ENCODE data around the gene ISOC2. TPM values are rescaled to one million over a fixed set of nuclear protein-coding genes. Genes with fewer than 3 reads are reported as not detected.
A peak's percentile ranks its signal among the peaks of the same experiment; 100 is the strongest.

Gene ISOC2
- total and polyA plus RNA-seq, 9 of the 15 experiments (the other 6 are each of a cell fraction or from before 2014, with no cell fraction given): 1.2 to 229 (median 58.3) TPM

- TF ChIP-seq, protein P1, sequence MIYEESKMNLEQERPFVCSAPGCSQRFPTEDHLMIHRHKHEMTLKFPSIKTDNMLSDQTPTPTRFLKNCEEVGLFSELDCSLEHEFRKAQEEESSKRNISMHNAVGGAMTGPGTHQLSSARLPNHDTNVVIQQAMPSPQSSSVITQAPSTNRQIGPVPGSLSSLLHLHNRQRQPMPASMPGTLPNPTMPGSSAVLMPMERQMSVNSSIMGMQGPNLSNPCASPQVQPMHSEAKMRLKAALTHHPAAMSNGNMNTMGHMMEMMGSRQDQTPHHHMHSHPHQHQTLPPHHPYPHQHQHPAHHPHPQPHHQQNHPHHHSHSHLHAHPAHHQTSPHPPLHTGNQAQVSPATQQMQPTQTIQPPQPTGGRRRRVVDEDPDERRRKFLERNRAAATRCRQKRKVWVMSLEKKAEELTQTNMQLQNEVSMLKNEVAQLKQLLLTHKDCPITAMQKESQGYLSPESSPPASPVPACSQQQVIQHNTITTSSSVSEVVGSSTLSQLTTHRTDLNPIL (CRISPR knock-in tag; IDR thresholded peaks at IDR 0.05): no peak
- TF ChIP-seq RBM15 (IDR thresholded peaks at IDR 0.05; ENCODE audit: insufficient read depth, low read length) (no peak), HSF4 (CRISPR knock-in tag; IDR thresholded peaks at IDR 0.05; ENCODE audit: borderline replicate concordance) (no peak), DNMT1 (IDR thresholded peaks at IDR 0.05) (no peak), GTF2E2 (tag; IDR thresholded peaks at IDR 0.05) (no peak), ZNF408 (CRISPR knock-in tag; IDR thresholded peaks at IDR 0.05; ENCODE audit: low read depth) (no peak), MAFF (IDR thresholded peaks at IDR 0.05; ENCODE audit: low read length) (no peak), PCBP1 (IDR thresholded peaks at IDR 0.05; ENCODE audit: low read depth, low read length, poor library complexity, severe bottlenecking) (no peak), EP300 (IDR thresholded peaks at IDR 0.05; ENCODE audit: low read length) (no peak), XRCC5 (IDR thresholded peaks at IDR 0.05; ENCODE audit: low read depth, low read length) (0 out of 2 replicates have a peak, but pooled peaks have one; percentile 22), ZC3H4 (CRISPR knock-in tag; IDR thresholded peaks at IDR 0.05; ENCODE audit: borderline replicate concordance) (peak; percentile 45; the same call in 1 of the 2 replicates), FOXK1 (CRISPR knock-in tag; IDR thresholded peaks at IDR 0.05; ENCODE audit: borderline replicate concordance) (peak; percentile 13; the same call in 1 of the 2 replicates), ZNF584 (CRISPR knock-in tag; IDR thresholded peaks at IDR 0.05; ENCODE audit: low read depth) (no peak), ZNF384 (IDR thresholded peaks at IDR 0.05; ENCODE audit: low read depth, low read length) (no peak), RHOXF2B (CRISPR knock-in tag; conservative IDR thresholded peaks at IDR 0.05) (no peak), ZNF277 (CRISPR knock-in tag; IDR thresholded peaks at IDR 0.05; ENCODE audit: borderline replicate concordance) (no peak), ZNF232 (CRISPR knock-in tag; IDR thresholded peaks at IDR 0.05) (no peak), RBM22 (IDR thresholded peaks at IDR 0.05; ENCODE audit: low read depth, low read length, poor library complexity, severe bottlenecking) (no peak), MBD1 (CRISPR knock-in tag; IDR thresholded peaks at IDR 0.05) (no peak)
- TF ChIP-seq, protein P2, sequence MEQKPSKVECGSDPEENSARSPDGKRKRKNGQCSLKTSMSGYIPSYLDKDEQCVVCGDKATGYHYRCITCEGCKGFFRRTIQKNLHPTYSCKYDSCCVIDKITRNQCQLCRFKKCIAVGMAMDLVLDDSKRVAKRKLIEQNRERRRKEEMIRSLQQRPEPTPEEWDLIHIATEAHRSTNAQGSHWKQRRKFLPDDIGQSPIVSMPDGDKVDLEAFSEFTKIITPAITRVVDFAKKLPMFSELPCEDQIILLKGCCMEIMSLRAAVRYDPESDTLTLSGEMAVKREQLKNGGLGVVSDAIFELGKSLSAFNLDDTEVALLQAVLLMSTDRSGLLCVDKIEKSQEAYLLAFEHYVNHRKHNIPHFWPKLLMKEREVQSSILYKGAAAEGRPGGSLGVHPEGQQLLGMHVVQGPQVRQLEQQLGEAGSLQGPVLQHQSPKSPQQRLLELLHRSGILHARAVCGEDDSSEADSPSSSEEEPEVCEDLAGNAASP (IDR thresholded peaks at IDR 0.05): no peak
- TF ChIP-seq, protein P3, sequence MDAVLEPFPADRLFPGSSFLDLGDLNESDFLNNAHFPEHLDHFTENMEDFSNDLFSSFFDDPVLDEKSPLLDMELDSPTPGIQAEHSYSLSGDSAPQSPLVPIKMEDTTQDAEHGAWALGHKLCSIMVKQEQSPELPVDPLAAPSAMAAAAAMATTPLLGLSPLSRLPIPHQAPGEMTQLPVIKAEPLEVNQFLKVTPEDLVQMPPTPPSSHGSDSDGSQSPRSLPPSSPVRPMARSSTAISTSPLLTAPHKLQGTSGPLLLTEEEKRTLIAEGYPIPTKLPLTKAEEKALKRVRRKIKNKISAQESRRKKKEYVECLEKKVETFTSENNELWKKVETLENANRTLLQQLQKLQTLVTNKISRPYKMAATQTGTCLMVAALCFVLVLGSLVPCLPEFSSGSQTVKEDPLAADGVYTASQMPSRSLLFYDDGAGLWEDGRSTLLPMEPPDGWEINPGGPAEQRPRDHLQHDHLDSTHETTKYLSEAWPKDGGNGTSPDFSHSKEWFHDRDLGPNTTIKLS (IDR thresholded peaks at IDR 0.05; ENCODE audit: borderline replicate concordance, low read depth): no peak
Observed at GRCh38 chr19:55406091-55406825, 55.2 kb downstream of the ISOC2 start (continued).
